ENCODE results near the gene CDSN.

Gene CDSN

GRCh38 chr6:31114970-31115849, 5.0 kb downstream of the CDSN start:
- DNase-seq: no peak

- peak; percentile 91 for DNase-seq
Measured at GRCh38 chr6:31114541-31114878, 5.7 kb downstream of the CDSN start, which contains the start of gene PSORS1C1. PSORS1C1 (plus strand) TSS chr6:31114800; CDS start chr6:31129633, 14,833 bp downstream.

GRCh38 chr6:31113861-31114540, 6.2 kb downstream of the CDSN start:
- no peak for DNase-seq

GRCh38 chr6:31112478-31112877, 7.8 kb downstream of the CDSN start, which contains the start of gene C6orf15:
C6orf15 (minus strand) TSS chr6:31112575; CDS start chr6:31112555, 20 bp downstream.
- no peak for DNase-seq

- no peak for DNase-seq
Measured at GRCh38 chr6:31111712-31112111, 8.5 kb downstream of the CDSN start.

GRCh38 chr6:31110825-31111582, 9.2 kb downstream of the CDSN start:
- no peak for DNase-seq

GRCh38 chr6:31107052-31107451, 13.2 kb downstream of the CDSN start:
- no peak for DNase-seq

GRCh38 chr6:31103136-31103535, 17.1 kb downstream of the CDSN start:
- no peak for DNase-seq

GRCh38 chr6:31098449-31098938, 21.8 kb downstream of the CDSN start:
- DNase-seq: no peak

GRCh38 chr6:31096656-31097055, 23.6 kb downstream of the CDSN start:
- DNase-seq: no peak

GRCh38 chr6:31096215-31096614, 24.0 kb downstream of the CDSN start:
- DNase-seq: no peak

- DNase-seq: no peak
Measured at GRCh38 chr6:31094389-31094881, 25.8 kb downstream of the CDSN start.

GRCh38 chr6:31092769-31093505, 27.3 kb downstream of the CDSN start:
- no peak for DNase-seq

GRCh38 chr6:31092238-31092637, 28.0 kb downstream of the CDSN start:
- DNase-seq: no peak

- DNase-seq: no peak
Measured at GRCh38 chr6:31091680-31092079, 28.6 kb downstream of the CDSN start.

GRCh38 chr6:31090973-31091364, 29.3 kb downstream of the CDSN start:
- DNase-seq: no peak

GRCh38 chr6:31090275-31090972, 29.8 kb downstream of the CDSN start:
- no peak for DNase-seq

GRCh38 chr6:31087494-31088089, 32.7 kb downstream of the CDSN start:
- peak; percentile 90 for DNase-seq

- DNase-seq: peak; percentile 36
Measured at GRCh38 chr6:31086788-31087440, 33.3 kb downstream of the CDSN start.

GRCh38 chr6:31083742-31084354, 36.4 kb downstream of the CDSN start:
- DNase-seq: no peak

All from amniotic stem cell (primary cell).